Neural progenitor cell (in vitro differentiated cells): ENCODE results near the gene LHX4. TPM values are rescaled to one million over a fixed set of nuclear protein-coding genes. Genes with fewer than 3 reads are reported as not detected.

Experiments
- DNase-seq: peaks from one replicate; pipeline ENCODE4 v3.0.0-alpha.2; 2016; ENCODE audit warnings: low spot score
- H2AFZ ChIP-seq: fragments of 200-600 bp; sonication (generic); replicated peaks from 2 replicates; pipeline ENCODE4 v1.6.1; 2016; ENCODE audit warnings: antibody characterized with exemption
- H3F3A ChIP-seq: fragments of 200-600 bp; sonication (generic); 2 replicates; pipeline ENCODE4 v1.6.1; 2016; ENCODE audit warnings: antibody characterized with exemption, low read depth
- H3K27ac ChIP-seq: fragments of 200-600 bp; sonication (generic); 2 replicates; pipeline ENCODE4 v1.5.1; 2016; ENCODE audit warnings: mild to moderate bottlenecking
- H3K27me3 ChIP-seq: fragments of 200-600 bp; sonication (generic); 2 replicates; pipeline ENCODE4 v1.6.1; 2016; ENCODE audit warnings: mild to moderate bottlenecking, moderate library complexity
- H3K36me3 ChIP-seq: fragments of 200-600 bp; sonication (generic); 2 replicates; pipeline ENCODE4 v1.5.1; 2016
- H3K4me1 ChIP-seq: fragments of 200-600 bp; sonication (generic); 2 replicates; pipeline ENCODE4 v1.6.1; 2016; ENCODE audit warnings: mixed run types
- H3K4me2 ChIP-seq: fragments of 200-600 bp; sonication (generic); 2 replicates; pipeline ENCODE4 v1.6.1; 2016
- H3K4me3 ChIP-seq: fragments of 200-600 bp; sonication (generic); 2 replicates; pipeline ENCODE4 v1.5.1; 2016
- H3K79me2 ChIP-seq: fragments of 200-600 bp; sonication (generic); 2 replicates; pipeline ENCODE4 v1.6.1; 2016; ENCODE audit warnings: low read depth
- H3K9ac ChIP-seq: fragments of 200-600 bp; sonication (generic); 2 replicates; pipeline ENCODE4 v1.6.1; 2016
- H3K9me3 ChIP-seq: fragments of 200-600 bp; sonication (generic); 2 replicates; pipeline ENCODE4 v1.5.1; 2016; ENCODE audit warnings: low read depth
- H4K20me1 ChIP-seq: fragments of 200-600 bp; sonication (generic); 2 replicates; pipeline ENCODE4 v1.6.1; 2016; ENCODE audit warnings: low read depth
- H3K27ac Mint-ChIP-seq: 3 replicates; pipeline ENCODE4 v1.8.0; 2021; ENCODE audit warnings: mixed read lengths
- H3K27me3 Mint-ChIP-seq: 2 replicates; pipeline ENCODE4 v1.8.0; 2022; ENCODE audit warnings: low read depth, mild to moderate bottlenecking, inconsistent platforms, moderate library complexity, mixed read lengths; ENCODE audit not compliant: insufficient read depth
- H3K36me3 Mint-ChIP-seq: 3 replicates; pipeline ENCODE4 v1.8.0; 2021; ENCODE audit warnings: mixed read lengths
- H3K4me1 Mint-ChIP-seq: 3 replicates; pipeline ENCODE4 v1.8.0; 2021; ENCODE audit warnings: mixed read lengths
- H3K4me3 Mint-ChIP-seq: 3 replicates; pipeline ENCODE4 v1.8.0; 2021; ENCODE audit warnings: mild to moderate bottlenecking, moderate library complexity, mixed read lengths
- H3K9me3 Mint-ChIP-seq: 3 replicates; pipeline ENCODE4 v1.8.0; 2020; ENCODE audit warnings: mixed read lengths
- CTCF ChIP-seq: fragments of 200-600 bp; sonication (generic); IDR thresholded peaks from 2 replicates; pipeline ENCODE4 v1.5.1; 2017; ENCODE audit warnings: antibody characterized with exemption, mild to moderate bottlenecking
- EZH2 ChIP-seq: fragments of 200-600 bp; sonication (generic); IDR thresholded peaks from 2 replicates; pipeline ENCODE4 v1.6.1; 2017; ENCODE audit warnings: antibody characterized with exemption, mild to moderate bottlenecking, moderate library complexity
- EZH2phosphoT487 ChIP-seq: fragments of 200-600 bp; sonication (generic); IDR thresholded peaks from 2 replicates; pipeline ENCODE4 v1.6.1; 2017; ENCODE audit warnings: antibody characterized with exemption
- total RNA-seq: library from RNA; depleted of rRNA; stranded (reverse); fragments of >200 nt; gene quantifications from 2 replicates; pipeline ENCODE4 v1.2.3, GENCODE V29; 2015; ENCODE audit warnings: low replicate concordance

The LHX4 gene
- total RNA-seq, 1 donor from 2014 or later = not detected

- H3K27ac ChIP-seq = no peak overlapping the region
- Mint-ChIP-seq H3K27me3 (peaks cover 15% of the 10 kb centered on the region), H3K9me3 (no peaks in the 10 kb centered on the region), H3K4me3 (no peak overlapping the region), H3K4me1 (peaks cover 3% of the 10 kb centered on the region), H3K27ac (no peak overlapping the region), H3K36me3 (no peaks in the 10 kb centered on the region)
- no peaks in the 10 kb centered on the region for H4K20me1 ChIP-seq
- TF ChIP-seq EZH2phosphoT487 = no peak
- TF ChIP-seq EZH2 = no peak
- no peak for TF ChIP-seq CTCF
- DNase-seq = no peak
- H3K4me3 ChIP-seq = no peak overlapping the region
- no peak overlapping the region for H3K4me2 ChIP-seq
- no peaks in the 10 kb centered on the region for H3K4me1 ChIP-seq
- no peak overlapping the region for H2AFZ ChIP-seq
- no peak overlapping the region for H3K9ac ChIP-seq
- no peaks in the 10 kb centered on the region for H3K9me3 ChIP-seq
- peaks cover 2% of the 10 kb centered on the region for H3F3A ChIP-seq
- H3K36me3 ChIP-seq = no peaks in the 10 kb centered on the region
- H3K27me3 ChIP-seq = peaks cover 4% of the 10 kb centered on the region
- H3K79me2 ChIP-seq = no peaks in the 10 kb centered on the region
Observed at GRCh38 chr1:180247061-180247460, 17.0 kb downstream of the LHX4 start.

- H3K4me3 Mint-ChIP-seq = no peak overlapping the region
- no peaks in the 10 kb centered on the region for H4K20me1 ChIP-seq
- TF ChIP-seq EZH2 (no peak), EZH2phosphoT487 (no peak), CTCF (no peak)
- H3K9ac ChIP-seq = no peak overlapping the region
- no peaks in the 10 kb centered on the region for H3K4me1 ChIP-seq
- H3K27me3 Mint-ChIP-seq = peaks cover 11% of the 10 kb centered on the region
- peaks cover 5% of the 10 kb centered on the region for H3K4me1 Mint-ChIP-seq
- H3K4me3 ChIP-seq = no peak overlapping the region
- H3K27me3 ChIP-seq = no peaks in the 10 kb centered on the region
- H3F3A ChIP-seq = no peaks in the 10 kb centered on the region
- no peak overlapping the region for H2AFZ ChIP-seq
- no peaks in the 10 kb centered on the region for H3K9me3 ChIP-seq
- H3K27ac Mint-ChIP-seq = no peak overlapping the region
- H3K79me2 ChIP-seq = no peaks in the 10 kb centered on the region
- H3K36me3 ChIP-seq = no peaks in the 10 kb centered on the region
- no peak overlapping the region for H3K4me2 ChIP-seq
- H3K27ac ChIP-seq = no peak overlapping the region
- H3K9me3 Mint-ChIP-seq = no peaks in the 10 kb centered on the region
- DNase-seq = no peak
- no peaks in the 10 kb centered on the region for H3K36me3 Mint-ChIP-seq
Observed at GRCh38 chr1:180247580-180247979, 17.5 kb downstream of the LHX4 start.

DNA sequence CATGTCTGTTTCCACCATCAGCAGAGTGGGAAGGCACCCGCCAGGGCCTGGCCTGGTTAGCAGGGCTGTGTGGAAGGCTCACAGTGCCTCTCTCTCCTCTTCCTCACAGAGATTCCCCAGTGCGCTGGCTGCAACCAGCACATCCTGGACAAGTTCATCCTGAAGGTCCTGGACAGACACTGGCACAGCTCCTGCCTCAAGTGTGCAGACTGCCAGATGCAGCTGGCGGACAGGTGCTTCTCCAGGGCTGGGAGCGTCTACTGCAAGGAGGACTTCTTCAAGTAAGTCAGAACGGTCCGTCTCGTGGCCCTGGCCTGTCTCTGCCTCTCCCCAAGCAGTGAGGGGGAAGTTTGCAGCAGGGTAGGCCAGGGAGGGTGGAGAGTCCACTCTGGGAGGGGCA is 18.1 kb downstream of the LHX4 start:
- no peak overlapping the region for H3K27ac Mint-ChIP-seq
- no peak for TF ChIP-seq EZH2phosphoT487
- no peak for TF ChIP-seq CTCF
- no peak for TF ChIP-seq EZH2
- no peaks in the 10 kb centered on the region for H3F3A ChIP-seq
- H3K36me3 Mint-ChIP-seq = no peaks in the 10 kb centered on the region
- no peak for DNase-seq
- H4K20me1 ChIP-seq = no peaks in the 10 kb centered on the region
- no peak overlapping the region for H3K9ac ChIP-seq
- H3K36me3 ChIP-seq = no peaks in the 10 kb centered on the region
- H3K27ac ChIP-seq = no peak overlapping the region
- peaks cover 8% of the 10 kb centered on the region for H3K4me1 Mint-ChIP-seq
- no peaks in the 10 kb centered on the region for H3K9me3 Mint-ChIP-seq
- peaks cover 8% of the 10 kb centered on the region for H3K27me3 Mint-ChIP-seq
- no peak overlapping the region for H3K4me3 ChIP-seq
- H3K4me1 ChIP-seq = no peaks in the 10 kb centered on the region
- H3K27me3 ChIP-seq = no peaks in the 10 kb centered on the region
- H2AFZ ChIP-seq = no peak overlapping the region
- H3K9me3 ChIP-seq = no peaks in the 10 kb centered on the region
- no peak overlapping the region for H3K4me2 ChIP-seq
- H3K79me2 ChIP-seq = no peaks in the 10 kb centered on the region
- H3K4me3 Mint-ChIP-seq = no peak overlapping the region
